AG08395 (cell line): ENCODE results near the gene JOSD2.
"Not testable (repeated sequence)": the region's sequence is repeated elsewhere in the genome, so short reads cannot be mapped to it uniquely, and the experiment has no call there.

Experiments used
- DNase-seq: peaks from one replicate; pipeline ENCODE4 v3.0.0; 2012; ENCODE audit warnings: mixed read lengths, low spot score

Gene JOSD2

GRCh38 chr19:50476907-50477238 lies 34.1 kb downstream of the JOSD2 start:
- no peak for DNase-seq

GRCh38 chr19:50476224-50476906 lies 34.6 kb downstream of the JOSD2 start, which contains the start of the genes EMC10 and GARIN5A:
TSS of gene EMC10 (plus strand) at chr19:50476507. CDS start at chr19:50476545, 38 bp downstream.
TSS of gene GARIN5A (minus strand) at chr19:50476848. CDS start at chr19:50476388, 460 bp downstream.
- DNase-seq, result peak; percentile 99

- DNase-seq, result no peak
Measured at GRCh38 chr19:50475736-50476223, 35.2 kb downstream of the JOSD2 start.

- DNase-seq, result no peak
Measured at GRCh38 chr19:50475101-50475568, 35.9 kb downstream of the JOSD2 start.

- DNase-seq, result not testable (repeated sequence)
Measured at GRCh38 chr19:50473336-50473735, 37.7 kb downstream of the JOSD2 start.

- no peak for DNase-seq
Measured at GRCh38 chr19:50468818-50469217, 42.2 kb downstream of the JOSD2 start.

GRCh38 chr19:50467566-50467965 lies 43.4 kb downstream of the JOSD2 start:
- no peak for DNase-seq

- DNase-seq, result no peak
Measured at GRCh38 chr19:50466706-50467039, 44.3 kb downstream of the JOSD2 start.

- DNase-seq, result peak; percentile 40
Measured at GRCh38 chr19:50465986-50466705, 44.8 kb downstream of the JOSD2 start.

- no peak for DNase-seq
Measured at GRCh38 chr19:50465000-50465399, 46.0 kb downstream of the JOSD2 start.

- no peak for DNase-seq
Measured at GRCh38 chr19:50464348-50464747, 46.6 kb downstream of the JOSD2 start.

GRCh38 chr19:50462970-50463369 lies 48.0 kb downstream of the JOSD2 start:
- no peak for DNase-seq

- peak; percentile 90 for DNase-seq
Measured at GRCh38 chr19:50461066-50461875, 49.7 kb downstream of the JOSD2 start.

GRCh38 chr19:50460161-50460765 lies 50.7 kb downstream of the JOSD2 start:
- peak; percentile 32 for DNase-seq

- no peak for DNase-seq
Measured at GRCh38 chr19:50459638-50460037, 51.4 kb downstream of the JOSD2 start.

- DNase-seq, result no peak
Measured at GRCh38 chr19:50459067-50459456, 51.9 kb downstream of the JOSD2 start.

GRCh38 chr19:50458396-50459066 lies 52.5 kb downstream of the JOSD2 start:
- DNase-seq, result peak; percentile 24

- DNase-seq, result no peak
Measured at GRCh38 chr19:50457300-50457699, 53.7 kb downstream of the JOSD2 start.
